ENCODE data around the gene GLB1L.

Gene GLB1L

GRCh38 chr2:219252900-219253752, 7.9 kb upstream of the GLB1L start, which contains the start of gene TUBA4B:
Gene TUBA4B (plus strand): TSS chr2:219253243. CDS start chr2:219253408, 165 bp downstream.
- DNase-seq (ENCODE audit: low read depth in 2 of 2), result peak in 1 of 2 donors; percentile 43

- DNase-seq (ENCODE audit: low read depth in 2 of 2), result no peak
Measured at GRCh38 chr2:219252570-219252899, 7.3 kb upstream of the GLB1L start.

- DNase-seq (ENCODE audit: low read depth in 2 of 2), result no peak
Measured at GRCh38 chr2:219252084-219252483, 6.8 kb upstream of the GLB1L start.

GRCh38 chr2:219251656-219252055, 6.4 kb upstream of the GLB1L start:
- no peak for DNase-seq (ENCODE audit: low read depth in 2 of 2)

- DNase-seq (ENCODE audit: low read depth in 2 of 2), result no peak
Measured at GRCh38 chr2:219250049-219250781, 5.0 kb upstream of the GLB1L start.

GRCh38 chr2:219249203-219249980, 4.1 kb upstream of the GLB1L start:
- DNase-seq (ENCODE audit: low read depth in 2 of 2), result peak in 1 of 2 donors; percentile 25

GRCh38 chr2:219248845-219249202, 3.6 kb upstream of the GLB1L start:
- DNase-seq (ENCODE audit: low read depth in 2 of 2), result no peak

- DNase-seq (ENCODE audit: low read depth in 2 of 2), result peak in 1 of 2 donors; percentile 33
Measured at GRCh38 chr2:219247678-219248642, 2.7 kb upstream of the GLB1L start.

- no peak for DNase-seq (ENCODE audit: low read depth in 2 of 2)
Measured at GRCh38 chr2:219246559-219246958, 1.3 kb upstream of the GLB1L start.

GRCh38 chr2:219245899-219246230, 621 bp upstream of the GLB1L start:
- DNase-seq (ENCODE audit: low read depth in 2 of 2), result no peak

- DNase-seq (ENCODE audit: low read depth in 2 of 2), result no peak
Measured at GRCh38 chr2:219244789-219245147, 476 bp downstream of the GLB1L start.

GRCh38 chr2:219243291-219243761, 1.9 kb downstream of the GLB1L start:
- no peak for DNase-seq (ENCODE audit: low read depth in 2 of 2)

GRCh38 chr2:219234331-219234730, 10.9 kb downstream of the GLB1L start:
- DNase-seq (ENCODE audit: low read depth in 2 of 2), result no peak

- DNase-seq (ENCODE audit: low read depth in 2 of 2), result peak in 1 of 2 donors; percentile 54
Measured at GRCh38 chr2:219230059-219230540, 15.1 kb downstream of the GLB1L start.

- peak; percentile 95 to 97 for DNase-seq (ENCODE audit: low read depth in 2 of 2)
Measured at GRCh38 chr2:219229305-219230058, 15.8 kb downstream of the GLB1L start, which contains the start of the genes ANKZF1 and ATG9A. Gene ANKZF1 (plus strand): TSS chr2:219229806. CDS start chr2:219230258, 452 bp downstream. Gene ATG9A (minus strand): TSS chr2:219229636. CDS start chr2:219228024, 1,612 bp downstream.

- DNase-seq (ENCODE audit: low read depth in 2 of 2), result no peak
Measured at GRCh38 chr2:219228911-219229304, 16.3 kb downstream of the GLB1L start.

- DNase-seq (ENCODE audit: low read depth in 2 of 2), result no peak
Measured at GRCh38 chr2:219228041-219228910, 17.0 kb downstream of the GLB1L start.

- no peak for DNase-seq (ENCODE audit: low read depth in 2 of 2)
Measured at GRCh38 chr2:219225350-219225749, 19.9 kb downstream of the GLB1L start.

Data from activated CD4-positive, alpha-beta T cell treated with anti-CD3 and anti-CD28 coated beads for 24 hours (primary cell).